GM13976 (cell line): ENCODE measurements around the gene OPTC.

Experiments
- DNase-seq: peaks from one replicate; pipeline ENCODE4 v3.0.0; 2012; ENCODE audit warnings: low spot score
- in situ Hi-C: fragments of 300-500 bp; cut with MboI; formaldehyde crosslinking; loops from one replicate; pipeline ENCODE4 v1.12.0; 2022; ENCODE audit warnings: low sequenced_read_pairs, mixed read lengths, inconsistent platforms; ENCODE audit not compliant: unreplicated experiment
- TF ChIP-seq, protein P1 (sequence below): IDR thresholded peaks from 2 replicates; pipeline ENCODE4 v1.5.1; 2012; ENCODE audit warnings: borderline replicate concordance, mild to moderate bottlenecking; ENCODE audit not compliant: insufficient read depth; ENCODE audit errors: extremely low read depth, missing control alignments, control extremely low read depth

OPTC gene

DNA sequence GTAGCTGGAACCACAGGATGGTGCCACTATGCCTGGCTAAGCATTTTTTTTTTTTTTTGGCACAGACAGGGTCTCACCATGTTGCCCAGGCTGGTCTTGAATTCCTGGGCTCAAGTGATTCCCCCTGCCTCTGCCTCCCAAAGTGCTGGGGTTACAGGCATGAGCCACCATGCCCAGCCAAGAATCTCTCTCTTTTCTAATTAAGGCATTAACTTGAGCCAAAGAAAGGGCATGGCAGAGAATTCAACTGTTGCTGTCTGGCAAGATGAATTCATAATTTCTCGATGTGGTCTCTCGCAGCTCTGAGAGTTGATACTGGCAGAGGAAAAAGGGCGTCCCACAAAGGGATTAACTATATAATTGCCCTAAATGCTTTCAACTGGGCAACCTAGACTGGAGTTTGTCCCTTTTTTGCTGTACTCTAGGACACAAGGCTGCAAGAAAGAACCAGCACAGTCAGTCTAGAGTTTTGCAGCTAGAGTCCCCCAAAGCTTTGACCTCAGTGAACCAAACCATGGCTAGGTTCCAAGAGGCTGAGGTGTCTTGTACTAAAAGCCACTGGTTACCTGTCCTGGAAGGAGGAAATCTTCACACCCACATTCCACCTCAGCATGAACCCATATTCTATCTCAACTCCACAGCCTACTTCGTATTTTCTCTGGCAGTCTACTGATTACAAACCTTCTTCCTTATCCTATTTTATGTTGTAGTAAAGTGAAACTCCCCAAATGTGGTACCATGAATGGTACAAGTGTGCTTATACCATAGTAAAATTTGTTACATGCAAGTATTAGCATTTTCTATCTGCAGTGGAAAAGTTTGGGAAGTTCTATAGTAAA, 51.2 kb downstream of the OPTC start:
- TF ChIP-seq, protein P1, sequence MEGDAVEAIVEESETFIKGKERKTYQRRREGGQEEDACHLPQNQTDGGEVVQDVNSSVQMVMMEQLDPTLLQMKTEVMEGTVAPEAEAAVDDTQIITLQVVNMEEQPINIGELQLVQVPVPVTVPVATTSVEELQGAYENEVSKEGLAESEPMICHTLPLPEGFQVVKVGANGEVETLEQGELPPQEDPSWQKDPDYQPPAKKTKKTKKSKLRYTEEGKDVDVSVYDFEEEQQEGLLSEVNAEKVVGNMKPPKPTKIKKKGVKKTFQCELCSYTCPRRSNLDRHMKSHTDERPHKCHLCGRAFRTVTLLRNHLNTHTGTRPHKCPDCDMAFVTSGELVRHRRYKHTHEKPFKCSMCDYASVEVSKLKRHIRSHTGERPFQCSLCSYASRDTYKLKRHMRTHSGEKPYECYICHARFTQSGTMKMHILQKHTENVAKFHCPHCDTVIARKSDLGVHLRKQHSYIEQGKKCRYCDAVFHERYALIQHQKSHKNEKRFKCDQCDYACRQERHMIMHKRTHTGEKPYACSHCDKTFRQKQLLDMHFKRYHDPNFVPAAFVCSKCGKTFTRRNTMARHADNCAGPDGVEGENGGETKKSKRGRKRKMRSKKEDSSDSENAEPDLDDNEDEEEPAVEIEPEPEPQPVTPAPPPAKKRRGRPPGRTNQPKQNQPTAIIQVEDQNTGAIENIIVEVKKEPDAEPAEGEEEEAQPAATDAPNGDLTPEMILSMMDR = no peak
- in situ Hi-C loops = no loop called here
- DNase-seq = no peak

DNA sequence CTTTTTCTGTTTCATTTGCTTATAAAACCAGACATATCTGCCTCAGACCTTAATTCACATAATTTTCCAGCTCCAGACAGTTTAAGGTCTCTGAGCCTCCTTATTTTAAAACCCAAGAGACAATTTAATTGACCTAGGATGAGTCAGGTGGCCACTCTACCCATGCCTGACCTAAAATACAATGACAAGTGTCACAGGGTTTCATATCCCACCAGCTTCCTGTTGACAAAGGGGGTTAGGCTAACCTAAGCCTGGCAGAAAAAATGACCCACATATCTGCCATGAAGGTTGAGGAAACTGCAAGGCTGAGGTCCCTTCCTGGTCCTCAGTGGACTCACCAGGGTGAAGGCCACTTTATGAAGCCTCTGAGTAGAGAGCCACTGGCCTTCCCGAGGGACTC, 52.3 kb downstream of the OPTC start:
- in situ Hi-C loops = no loop called here
- no peak for DNase-seq
- TF ChIP-seq, protein P1 = no peak

DNA sequence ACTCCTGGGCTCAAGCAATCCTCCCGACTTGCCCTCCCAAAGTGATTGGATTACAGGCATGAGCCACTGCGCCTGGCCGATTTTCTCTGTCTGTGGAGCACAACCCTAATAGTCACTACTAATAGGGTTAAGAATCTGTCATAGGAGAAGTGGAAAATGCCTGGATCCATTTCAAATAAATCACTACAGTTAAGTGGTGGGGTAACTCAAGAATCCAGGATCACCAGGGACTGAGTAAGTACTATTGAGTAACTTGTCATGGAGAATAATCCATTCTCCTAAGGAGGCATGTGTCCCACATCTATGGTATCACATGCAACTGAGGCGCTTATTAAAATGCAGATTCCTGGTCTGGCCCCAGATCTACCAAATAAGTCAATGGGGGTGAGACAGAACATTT, 53.2 kb downstream of the OPTC start:
- in situ Hi-C loops = no loop called here
- DNase-seq = no peak

DNA sequence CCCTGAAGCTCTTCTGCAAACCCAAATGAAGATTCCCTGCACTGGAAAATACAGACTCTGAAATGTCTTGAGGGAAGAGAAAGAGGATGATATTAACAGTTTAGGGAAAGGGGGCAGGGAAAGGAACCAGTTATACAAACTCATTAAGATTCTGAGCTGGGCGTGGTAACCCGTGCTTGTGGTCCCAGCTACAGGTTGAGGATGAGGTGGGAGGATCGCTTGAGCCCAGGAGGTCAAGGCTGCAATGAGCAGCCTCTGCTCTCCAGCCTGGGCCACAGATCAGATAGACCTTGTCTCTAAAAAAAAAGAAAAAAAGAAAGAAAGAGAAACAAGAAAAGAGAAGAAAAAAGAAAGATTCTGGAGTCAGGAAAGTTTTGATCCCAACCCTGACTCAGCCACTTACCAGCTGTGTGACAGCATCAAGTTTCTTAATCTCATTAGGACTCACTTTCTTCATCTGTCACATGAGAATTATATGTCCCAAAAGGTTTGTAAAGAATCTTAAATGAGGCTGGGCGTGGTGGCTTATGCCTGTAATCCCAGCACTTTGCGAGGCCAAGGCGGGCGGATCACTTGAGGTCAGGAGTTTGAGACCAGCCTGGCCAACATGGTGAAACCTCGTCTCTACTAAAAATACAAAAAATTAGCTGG, 53.9 kb downstream of the OPTC start:
- in situ Hi-C loops = no loop called here
- DNase-seq = no peak
- TF ChIP-seq, protein P1 = no peak

More for the DNA sequence above, 53.2 kb downstream of the OPTC start:
- TF ChIP-seq, protein P1 = no peak

DNA sequence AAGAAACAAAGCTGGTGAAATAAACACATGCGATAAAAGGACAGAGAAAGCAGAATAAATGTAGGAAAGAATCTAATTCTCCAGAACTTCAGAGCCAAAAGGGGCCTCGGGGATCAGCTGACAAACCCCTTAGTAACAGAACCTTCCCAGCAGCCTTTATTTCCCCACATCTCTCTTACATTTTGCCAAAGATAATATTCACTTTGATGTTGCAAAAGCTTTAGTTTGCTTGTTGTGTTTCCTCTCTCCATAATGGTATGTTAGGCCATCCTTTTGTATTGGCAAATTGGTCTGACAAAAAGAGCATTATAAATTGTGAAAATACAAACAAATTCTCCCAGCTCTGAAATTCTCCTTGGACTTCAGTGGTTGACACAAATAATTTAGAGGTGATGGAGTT, 54.9 kb downstream of the OPTC start:
- in situ Hi-C loops = no loop called here
- no peak for DNase-seq
- TF ChIP-seq, protein P1 = no peak

DNA sequence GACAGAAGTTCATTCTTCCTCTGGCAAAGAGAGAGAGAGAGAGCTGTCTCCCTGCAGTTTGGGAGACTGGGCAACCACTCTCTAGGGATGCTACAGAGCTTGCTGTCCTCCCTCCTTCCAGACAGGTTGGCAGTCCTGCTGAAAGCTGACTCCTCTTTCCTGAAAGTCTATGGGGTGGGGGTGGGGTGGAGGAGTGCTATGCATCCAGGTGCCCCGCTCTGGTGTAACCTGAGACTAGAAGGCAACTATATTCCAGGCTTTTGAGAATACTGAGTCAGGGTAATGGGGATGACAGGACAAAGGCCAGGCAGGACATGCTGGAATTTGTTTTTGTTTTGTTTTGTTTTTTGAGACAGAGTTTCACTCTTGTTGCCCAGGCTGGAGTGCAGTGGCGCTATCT, 55.4 kb downstream of the OPTC start:
- no peak for DNase-seq
- TF ChIP-seq, protein P1 = no peak
- in situ Hi-C loops = no loop called here
